Parathyroid adenoma (tissue), 2 donors: ENCODE measurements around the gene GRID1.

ENCODE experiments used
- H2AFZ ChIP-seq: fragments of 300-600 bp; sonication (generic); one replicate; pipeline ENCODE4 v1.7.0; 2017; ENCODE audit warnings: antibody characterized with exemption, mild to moderate bottlenecking
- H3K27ac ChIP-seq: fragments of 300-600 bp; sonication (generic); one replicate; pipeline ENCODE4 v1.7.0; 2017
- H3K27me3 ChIP-seq: fragments of 300-600 bp; sonication (generic); one replicate; pipeline ENCODE4 v1.7.0; 2017; ENCODE audit warnings: low read length; ENCODE audit not compliant: control insufficient read depth, insufficient read depth
- H3K36me3 ChIP-seq: fragments of 300-600 bp; sonication (generic); one replicate; pipeline ENCODE4 v1.7.0; 2017; ENCODE audit warnings: low read length; ENCODE audit not compliant: control insufficient read depth, insufficient read depth
- H3K4me1 ChIP-seq: fragments of 300-600 bp; sonication (generic); one replicate; pipeline ENCODE4 v1.7.0; 2017; ENCODE audit warnings: control low read depth
- H3K4me2 ChIP-seq: fragments of 300-600 bp; sonication (generic); one replicate; pipeline ENCODE4 v1.7.0; 2017; ENCODE audit warnings: low read length
- H3K4me3 ChIP-seq: fragments of 300-600 bp; sonication (generic); one replicate; pipeline ENCODE4 v1.7.0; 2017; ENCODE audit warnings: low read depth, low read length
- H3K79me2 ChIP-seq: fragments of 300-600 bp; sonication (generic); one replicate; pipeline ENCODE4 v1.7.0; 2017; ENCODE audit warnings: control low read depth
- H3K9ac ChIP-seq: fragments of 300-600 bp; sonication (generic); one replicate; pipeline ENCODE4 v1.7.0; 2017; ENCODE audit warnings: mild to moderate bottlenecking
- H3K9me3 ChIP-seq: fragments of 300-600 bp; sonication (generic); one replicate; pipeline ENCODE4 v1.7.0; 2017; ENCODE audit warnings: low read length; ENCODE audit not compliant: control insufficient read depth
- TF ChIP-seq, protein P1 (sequence below): fragments of 300-600 bp; sonication (generic); IDR thresholded peaks from one replicate; pipeline ENCODE4 v1.7.0; 2017; ENCODE audit warnings: antibody characterized with exemption, mild to moderate bottlenecking
- donor health status: primary hyperparathyroidism.

The GRID1 gene

DNA sequence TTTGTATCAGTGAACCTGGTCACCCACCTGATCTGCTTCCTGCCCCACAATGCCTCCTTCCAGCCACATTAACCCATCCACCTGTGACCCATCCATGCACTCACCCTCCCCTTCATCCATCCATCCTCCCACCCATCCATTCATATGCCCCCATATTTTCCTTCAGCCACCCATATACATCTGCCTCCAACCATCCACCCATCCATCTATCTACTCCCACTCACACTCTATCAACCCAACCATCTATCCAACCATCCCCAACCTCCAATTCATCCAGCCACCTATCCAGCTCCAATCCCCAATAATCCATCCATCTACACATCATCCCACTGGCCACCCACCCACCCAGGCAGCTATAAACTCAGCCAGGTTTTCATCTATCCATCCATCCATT, 51.0 kb downstream of the GRID1 start:
- TF ChIP-seq, protein P1, sequence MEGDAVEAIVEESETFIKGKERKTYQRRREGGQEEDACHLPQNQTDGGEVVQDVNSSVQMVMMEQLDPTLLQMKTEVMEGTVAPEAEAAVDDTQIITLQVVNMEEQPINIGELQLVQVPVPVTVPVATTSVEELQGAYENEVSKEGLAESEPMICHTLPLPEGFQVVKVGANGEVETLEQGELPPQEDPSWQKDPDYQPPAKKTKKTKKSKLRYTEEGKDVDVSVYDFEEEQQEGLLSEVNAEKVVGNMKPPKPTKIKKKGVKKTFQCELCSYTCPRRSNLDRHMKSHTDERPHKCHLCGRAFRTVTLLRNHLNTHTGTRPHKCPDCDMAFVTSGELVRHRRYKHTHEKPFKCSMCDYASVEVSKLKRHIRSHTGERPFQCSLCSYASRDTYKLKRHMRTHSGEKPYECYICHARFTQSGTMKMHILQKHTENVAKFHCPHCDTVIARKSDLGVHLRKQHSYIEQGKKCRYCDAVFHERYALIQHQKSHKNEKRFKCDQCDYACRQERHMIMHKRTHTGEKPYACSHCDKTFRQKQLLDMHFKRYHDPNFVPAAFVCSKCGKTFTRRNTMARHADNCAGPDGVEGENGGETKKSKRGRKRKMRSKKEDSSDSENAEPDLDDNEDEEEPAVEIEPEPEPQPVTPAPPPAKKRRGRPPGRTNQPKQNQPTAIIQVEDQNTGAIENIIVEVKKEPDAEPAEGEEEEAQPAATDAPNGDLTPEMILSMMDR: no peak
- Histone ChIP-seq H3K79me2 (no peaks in the 10 kb centered on the region), H3K4me1 (peaks cover 21% of the 10 kb centered on the region), H3K9me3 (no peaks in the 10 kb centered on the region), H3K27ac (no peak overlapping the region), H3K9ac (no peak overlapping the region), H3K4me3 (no peak overlapping the region), H2AFZ (no peak overlapping the region), H3K27me3 (no peaks in the 10 kb centered on the region), H3K4me2 (no peak overlapping the region), H3K36me3 (no peaks in the 10 kb centered on the region)

DNA sequence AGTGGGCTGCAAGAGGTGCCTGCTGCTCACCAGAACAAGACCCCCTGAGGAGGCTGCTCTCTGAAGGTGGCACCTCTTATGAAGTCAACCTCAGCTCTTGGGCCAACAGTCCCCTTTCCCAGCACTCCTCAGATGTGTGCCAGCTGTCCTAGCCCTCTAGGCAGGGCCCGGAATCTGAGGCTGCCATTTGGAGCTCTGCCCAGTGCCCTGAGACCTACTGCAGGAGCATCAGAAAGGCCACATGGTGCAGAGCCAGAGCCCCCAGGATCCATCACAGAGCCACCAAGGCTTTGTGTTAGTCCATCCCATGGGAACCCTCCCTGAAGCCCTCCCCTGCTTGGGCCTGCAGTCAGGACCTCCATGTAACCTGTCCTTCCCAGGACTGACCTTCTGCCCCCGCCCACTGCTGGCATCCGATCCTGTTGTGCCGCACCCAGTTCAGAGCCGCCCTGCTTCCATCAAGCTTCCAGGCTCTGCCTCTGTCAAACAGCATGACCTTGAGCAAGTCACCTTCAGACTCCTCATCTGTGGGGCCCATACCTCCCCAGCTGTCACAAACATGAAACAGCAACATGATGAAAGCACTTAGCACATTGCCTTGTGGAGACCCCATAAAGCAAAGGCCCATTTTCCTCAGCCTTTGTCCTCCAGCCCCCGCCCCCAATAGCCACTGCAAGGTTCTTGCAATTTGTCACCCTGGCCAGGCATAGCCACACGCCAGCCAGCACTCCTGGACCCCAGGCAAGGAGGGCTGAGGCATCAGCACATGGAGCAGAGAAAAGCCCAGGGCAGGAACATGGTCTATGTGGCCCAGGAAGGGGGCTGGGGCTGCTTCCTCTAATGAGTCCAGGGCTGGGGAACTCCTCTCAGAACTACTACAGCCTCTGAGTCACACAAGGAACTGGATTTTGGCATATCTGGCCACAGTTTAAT, 51.7 kb downstream of the GRID1 start:
- no peak overlapping the region for H3K4me2 ChIP-seq
- TF ChIP-seq, protein P1: no peak
- H3K4me3 ChIP-seq: no peak overlapping the region
- H3K9ac ChIP-seq: no peak overlapping the region
- no peaks in the 10 kb centered on the region for H3K79me2 ChIP-seq
- no peak overlapping the region for H3K27ac ChIP-seq
- H3K4me1 ChIP-seq: peaks cover 21% of the 10 kb centered on the region
- H3K36me3 ChIP-seq: no peaks in the 10 kb centered on the region
- H2AFZ ChIP-seq: no peak overlapping the region
- H3K9me3 ChIP-seq: no peaks in the 10 kb centered on the region
- no peaks in the 10 kb centered on the region for H3K27me3 ChIP-seq

DNA sequence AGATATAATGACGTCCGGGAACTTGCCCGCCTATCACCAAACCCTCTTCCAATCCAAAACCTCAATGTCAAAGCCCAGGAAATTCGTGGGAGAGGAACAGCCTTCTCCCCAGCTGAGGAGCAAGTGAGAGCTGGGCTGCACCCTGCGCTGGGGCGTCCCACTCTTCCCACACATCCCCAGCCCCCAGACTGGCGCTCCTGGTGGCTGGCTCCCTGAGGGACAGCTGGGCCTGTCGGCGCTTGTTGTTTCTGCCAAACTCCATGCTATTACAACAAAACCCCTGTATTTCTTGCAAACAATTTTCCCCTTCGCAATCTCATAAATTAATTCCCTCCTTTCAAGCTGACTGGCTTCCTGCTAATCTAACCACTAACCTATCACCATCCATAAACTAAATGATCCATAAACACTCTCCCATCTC, 53.0 kb downstream of the GRID1 start:
- Histone ChIP-seq H3K4me3 (no peak overlapping the region), H3K27ac (no peak overlapping the region)

DNA sequence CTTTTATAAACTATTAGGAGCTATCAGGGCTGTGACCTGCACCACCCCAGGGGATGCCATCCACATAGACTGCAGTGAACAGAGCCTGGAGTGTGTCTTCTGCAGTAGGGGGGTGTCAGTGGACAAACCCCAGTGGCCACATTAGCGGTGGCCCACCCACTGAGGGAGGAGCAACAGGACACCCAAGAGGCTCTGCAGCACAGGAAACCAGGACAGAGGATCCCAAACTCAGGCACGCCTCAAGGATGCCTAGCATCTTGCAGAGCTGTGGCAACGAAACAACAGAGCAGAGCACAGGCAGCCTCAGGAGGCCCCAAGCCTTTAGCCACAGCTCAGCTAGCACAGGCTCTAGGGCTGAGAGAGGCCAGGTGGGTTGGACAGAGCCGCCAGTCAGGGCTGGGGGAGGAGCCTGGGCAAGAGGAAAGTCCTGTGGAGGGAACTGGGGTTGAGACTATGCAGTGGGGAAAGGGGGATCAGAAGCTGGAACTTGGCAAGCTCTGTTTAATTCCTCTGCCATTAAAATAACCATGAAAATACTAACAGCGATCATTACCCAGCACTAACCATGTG, 53.8 kb downstream of the GRID1 start:
- Histone ChIP-seq H3K9ac (no peak overlapping the region), H3K4me3 (no peak overlapping the region), H3K27me3 (no peaks in the 10 kb centered on the region), H3K79me2 (no peaks in the 10 kb centered on the region), H3K27ac (no peak overlapping the region), H3K9me3 (no peaks in the 10 kb centered on the region), H2AFZ (peak overlapping the region; percentile 35), H3K4me1 (peaks cover 21% of the 10 kb centered on the region), H3K4me2 (no peak overlapping the region), H3K36me3 (no peaks in the 10 kb centered on the region)
- TF ChIP-seq, protein P1: no peak

More for the DNA sequence above, 53.0 kb downstream of the GRID1 start:
- Histone ChIP-seq H3K79me2 (no peaks in the 10 kb centered on the region), H2AFZ (no peak overlapping the region), H3K9ac (no peak overlapping the region), H3K9me3 (no peaks in the 10 kb centered on the region), H3K4me1 (peaks cover 21% of the 10 kb centered on the region), H3K4me2 (no peak overlapping the region), H3K36me3 (no peaks in the 10 kb centered on the region), H3K27me3 (no peaks in the 10 kb centered on the region)
- TF ChIP-seq, protein P1: no peak
